ENCODE data around the gene UPK3A.

DNA sequence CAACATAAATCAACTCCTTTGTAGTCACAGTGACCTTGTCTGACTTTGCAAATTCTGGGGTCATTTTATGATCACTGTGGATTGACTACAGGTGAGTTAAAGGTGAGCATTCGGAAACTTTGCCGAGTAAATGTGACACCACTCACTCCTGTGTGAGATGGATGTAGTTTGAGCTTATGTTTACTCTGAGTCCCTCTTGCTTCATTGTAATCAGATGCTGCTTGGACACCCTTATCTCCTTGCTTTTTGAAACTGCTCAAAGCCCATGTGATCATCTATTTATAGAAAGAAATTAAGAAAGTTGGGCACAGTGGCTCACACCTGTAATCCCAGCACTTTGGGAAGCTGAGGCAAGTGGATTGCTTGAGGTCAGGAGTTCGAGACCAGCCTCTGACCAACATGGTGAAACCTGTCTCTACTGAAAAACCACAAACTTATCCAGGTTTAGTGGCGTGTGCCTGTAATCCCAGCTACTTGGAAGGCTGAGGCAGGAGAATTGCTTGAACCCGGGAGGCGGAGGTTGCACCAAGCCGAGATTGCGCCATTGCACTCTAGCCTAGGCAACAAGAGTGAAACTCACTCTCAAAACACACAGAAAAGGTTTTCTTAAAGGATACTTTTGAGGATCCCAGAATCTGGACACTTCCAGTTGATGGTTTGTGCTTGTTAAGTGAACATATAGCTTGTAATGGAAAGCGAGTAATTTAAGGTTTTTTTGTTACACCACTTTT lies 32.2 kb downstream of the UPK3A start:
- TF ChIP-seq POU2F2 (IDR thresholded peaks at IDR 0.05; ENCODE audit: low read depth, low read length) (no peak), TAF1 (IDR thresholded peaks at IDR 0.05; ENCODE audit: low read depth, low read length) (no peak), POLR2A (IDR thresholded peaks at IDR 0.05; ENCODE audit: low read depth, low read length) (no peak), POLR2AphosphoS5 (IDR thresholded peaks at IDR 0.05; ENCODE audit: low read depth, low read length) (no peak), SPI1 (IDR thresholded peaks at IDR 0.05; ENCODE audit: low read depth, low read length) (no peak), PAX5 (IDR thresholded peaks at IDR 0.05; ENCODE audit: insufficient read depth, low read length, severe bottlenecking) (no peak)
